ENCODE results near the gene CFL1. TPM values are rescaled to one million over a fixed set of nuclear protein-coding genes. Genes with fewer than 3 reads are reported as not detected.
A peak's percentile ranks its signal among the peaks of the same experiment; 100 is the strongest.

CFL1 gene
- total and polyA plus RNA-seq, 2 of the 4 experiments (the other 2 are of a cell fraction) = 960 to 2,231 TPM

DNA sequence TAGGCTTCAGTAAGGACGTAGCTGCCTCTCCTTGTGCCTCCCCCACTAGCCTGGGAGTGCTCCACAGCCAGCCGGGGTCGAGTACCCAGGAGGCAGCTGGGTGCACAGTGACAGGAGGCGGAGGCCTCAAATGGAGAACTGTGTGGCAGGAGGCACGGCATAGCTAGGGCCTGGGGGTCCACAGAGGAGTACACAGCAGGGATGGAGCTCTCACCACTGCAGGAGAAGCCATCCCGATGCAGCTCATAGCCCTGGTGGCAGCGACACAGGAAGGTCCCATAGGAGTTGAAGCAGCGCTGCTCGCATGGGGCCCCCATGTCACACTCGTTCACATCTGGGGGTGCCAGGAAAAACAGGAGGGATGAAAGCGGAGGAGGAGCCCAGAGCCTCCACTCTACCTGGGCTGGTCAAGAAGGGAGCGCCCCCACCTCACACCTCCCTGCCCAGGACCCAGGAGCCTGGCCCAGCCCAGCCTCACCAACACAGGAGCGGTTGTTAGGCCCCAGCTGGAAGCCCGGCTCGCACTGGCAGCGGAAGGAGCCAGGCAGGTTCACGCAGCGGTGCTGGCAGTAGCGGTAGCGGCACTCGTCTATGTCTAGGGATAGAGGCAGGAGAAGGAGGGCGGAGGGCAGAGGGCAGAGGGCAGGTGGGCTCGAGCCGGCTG, 11.8 kb upstream of the CFL1 start:
- Histone ChIP-seq H3K9ac (ENCODE audit: low read depth, low read length) (no peak overlapping the region), H3K18ac (ENCODE audit: low read depth, low read length) (no peak overlapping the region), H3K23ac (ENCODE audit: low read depth, low read length) (0 out of 2 replicates have a peak overlapping the region, but pooled peaks have one; percentile 20), H3K36me3 (ENCODE audit: control insufficient read depth, insufficient read depth, low read length) (peaks cover 61% of the 10 kb centered on the region), H2BK15ac (ENCODE audit: low read depth, low read length) (no peak overlapping the region), H4K8ac (ENCODE audit: low read depth in 2 of 2, low read length in 2 of 2) (no peak overlapping the region), H3K14ac (replicated peaks; ENCODE audit: low read depth, low read length) (no peak overlapping the region), H3K4ac (ENCODE audit: low read depth, low read length) (no peak overlapping the region), H2BK5ac (ENCODE audit: low read depth, low read length, poor library complexity, severe bottlenecking) (no peak overlapping the region), H4K91ac (ENCODE audit: insufficient read depth, low read depth, low read length) (no peak overlapping the region), H3K79me1 (ENCODE audit: low read depth in 1 of 2, low read length in 2 of 2) (peaks cover 18 to 69% of the 10 kb centered on the region in 2 experiments), H4K5ac (ENCODE audit: low read depth, low read length) (no peak overlapping the region), H3K9me1 (ENCODE audit: insufficient read depth, low read length) (0 out of 2 replicates have a peak, but pooled peaks cover 5% of the 10 kb centered on the region), H2AK5ac (ENCODE audit: low read depth, low read length) (no peak overlapping the region), H3K9me3 (ENCODE audit: control insufficient read depth, insufficient read depth, low read length) (no peaks in the 10 kb centered on the region), H3K4me3 (ENCODE audit: insufficient read depth, low read depth, low read length) (no peak overlapping the region), H3K4me1 (ENCODE audit: control insufficient read depth, insufficient read depth, low read length) (peaks cover 14% of the 10 kb centered on the region), H3K4me2 (ENCODE audit: low read depth, low read length) (no peak overlapping the region), H2BK120ac (ENCODE audit: low read depth, low read length) (no peak overlapping the region), H2AK9ac (replicated peaks; ENCODE audit: low read depth, low read length, poor library complexity) (no peak overlapping the region), H3K27ac (ENCODE audit: insufficient read depth, low read length) (no peak overlapping the region), H2AFZ (replicated peaks; ENCODE audit: low read length, poor library complexity) (no peak overlapping the region), H2BK20ac (ENCODE audit: low read depth, low read length) (no peak overlapping the region), H3K56ac (ENCODE audit: extremely low read depth, insufficient read depth, low read length) (no peak overlapping the region), H4K20me1 (ENCODE audit: insufficient read depth, low read length) (peaks cover 47% of the 10 kb centered on the region), H3K27me3 (ENCODE audit: control insufficient read depth, insufficient read depth, low read length) (no peaks in the 10 kb centered on the region)
- CTCF ChIA-PET = interaction anchor here (2.0 kb wide), 1 partner anchor 10 kb away, joined by 7 read pairs; the partner anchor contains the start of gene MUS81
- dilution Hi-C loops (cut with HindIII; ENCODE audit: low sequenced_read_pairs, unreplicated experiment) = no loop called here
- intact Hi-C loops (cut with micrococcal nuclease) = no loop called here
- 0 out of 2 replicates have a peak, but pooled peaks have one; percentile 10 for TF ChIP-seq POLR2A (IDR thresholded peaks at IDR 0.05; ENCODE audit: low read depth, low read length)
- no peak for TF ChIP-seq RCOR1 (IDR thresholded peaks at IDR 0.05; ENCODE audit: insufficient replicate concordance, low read length)
- in situ Hi-C loops (cut with MboI; ENCODE audit: low sequenced_read_pairs) = no loop called here
- DNase-seq (no peak), ATAC-seq (ENCODE audit: low read depth) (no peak)
- BruUV-seq (replicated peaks) = no TSS peak
- POLR2A ChIA-PET (ENCODE audit: unreplicated experiment) = interaction anchor here (1.4 kb wide), 1 partner anchor 10 kb away, joined by 5 read pairs; no protein-coding TSS in a partner anchor
- WGBS, 2 experiments (ENCODE audit: extremely low coverage in 2 of 2, insufficient read length in 1 of 2) = 83% methylated on average over 4 of the region's 24 CpGs; no CpG with 5 or more reads in 1 of the 2 experiments
